Body of pancreas (tissue), 4 donors: ENCODE data around the gene SURF1.

ENCODE experiments used
- POLR2A ChIP-seq, 3 donors: fragments of 450-650 bp; IDR thresholded peaks; one replicate each; pipeline ENCODE4 v1.6.1; 2016; ENCODE audit warnings: antibody characterized with exemption in 3 of 3, mild to moderate bottlenecking in 2 of 3
- TF ChIP-seq, protein P1 (sequence below), 7 experiments: fragments of 450-650 bp in 4 of 7; fragments of 200-600 bp in 3 of 7; sonication (generic) in 3 of 7; IDR thresholded peaks; one replicate each; pipeline ENCODE4 v1.5.1; 2016 to 2019; ENCODE audit warnings: antibody characterized with exemption in 7 of 7

DNA sequence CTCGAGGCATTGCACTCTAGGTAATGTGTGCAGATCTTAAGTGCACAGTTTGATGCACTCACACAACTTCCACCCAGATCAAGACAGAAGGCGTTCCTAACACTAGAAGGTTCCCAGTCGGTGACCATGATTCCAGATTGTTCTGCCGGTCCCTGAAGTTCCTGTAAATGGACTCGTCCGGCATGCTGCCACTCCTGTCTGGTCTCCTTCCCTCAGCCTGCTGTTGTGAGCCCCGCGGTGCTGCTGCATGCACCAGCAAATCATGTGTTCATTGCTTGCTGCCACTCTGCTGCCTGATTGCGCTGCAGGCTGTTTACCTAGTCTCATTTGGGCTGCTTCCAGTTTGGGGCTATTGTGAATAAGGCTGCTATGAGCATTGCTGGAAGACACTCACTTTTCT lies 31.4 kb upstream of the SURF1 start:
- TF ChIP-seq, protein P1, sequence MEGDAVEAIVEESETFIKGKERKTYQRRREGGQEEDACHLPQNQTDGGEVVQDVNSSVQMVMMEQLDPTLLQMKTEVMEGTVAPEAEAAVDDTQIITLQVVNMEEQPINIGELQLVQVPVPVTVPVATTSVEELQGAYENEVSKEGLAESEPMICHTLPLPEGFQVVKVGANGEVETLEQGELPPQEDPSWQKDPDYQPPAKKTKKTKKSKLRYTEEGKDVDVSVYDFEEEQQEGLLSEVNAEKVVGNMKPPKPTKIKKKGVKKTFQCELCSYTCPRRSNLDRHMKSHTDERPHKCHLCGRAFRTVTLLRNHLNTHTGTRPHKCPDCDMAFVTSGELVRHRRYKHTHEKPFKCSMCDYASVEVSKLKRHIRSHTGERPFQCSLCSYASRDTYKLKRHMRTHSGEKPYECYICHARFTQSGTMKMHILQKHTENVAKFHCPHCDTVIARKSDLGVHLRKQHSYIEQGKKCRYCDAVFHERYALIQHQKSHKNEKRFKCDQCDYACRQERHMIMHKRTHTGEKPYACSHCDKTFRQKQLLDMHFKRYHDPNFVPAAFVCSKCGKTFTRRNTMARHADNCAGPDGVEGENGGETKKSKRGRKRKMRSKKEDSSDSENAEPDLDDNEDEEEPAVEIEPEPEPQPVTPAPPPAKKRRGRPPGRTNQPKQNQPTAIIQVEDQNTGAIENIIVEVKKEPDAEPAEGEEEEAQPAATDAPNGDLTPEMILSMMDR (IDR thresholded peaks at IDR 0.05), result no peak
- no peak for TF ChIP-seq POLR2A (IDR thresholded peaks at IDR 0.05)
